Measurements from ENCODE around the gene CIAPIN1.

The CIAPIN1 gene

GRCh38 chr16:57447186-57447962 lies at the start of gene CIAPIN1, which contains the start of gene COQ9:
Gene CIAPIN1 (minus strand): TSS chr16:57447385. CDS start chr16:57440928, 6,457 bp downstream.
Gene COQ9 (plus strand): TSS chr16:57447479. CDS start chr16:57447506, 27 bp downstream.
- peak; percentile 29 for DNase-seq

- no peak for DNase-seq
Measured at GRCh38 chr16:57493767-57494166, 46.6 kb upstream of the CIAPIN1 start.

- DNase-seq = no peak
Measured at GRCh38 chr16:57489229-57489628, 42.0 kb upstream of the CIAPIN1 start.

GRCh38 chr16:57486858-57487834 lies 40.0 kb upstream of the CIAPIN1 start:
- no peak for DNase-seq

- peak; percentile 3 for DNase-seq
Measured at GRCh38 chr16:57485916-57486857, 39.0 kb upstream of the CIAPIN1 start, which contains the start of gene DOK4. Gene DOK4 (minus strand): TSS chr16:57486493. CDS start chr16:57479507, 6,986 bp downstream.

- DNase-seq = no peak
Measured at GRCh38 chr16:57485091-57485915, 38.1 kb upstream of the CIAPIN1 start.

- DNase-seq = no peak
Measured at GRCh38 chr16:57484515-57485005, 37.4 kb upstream of the CIAPIN1 start.

- DNase-seq = no peak
Measured at GRCh38 chr16:57483725-57484514, 36.7 kb upstream of the CIAPIN1 start.

GRCh38 chr16:57482845-57483545 lies 35.8 kb upstream of the CIAPIN1 start:
- no peak for DNase-seq

GRCh38 chr16:57481421-57481820 lies 34.2 kb upstream of the CIAPIN1 start:
- no peak for DNase-seq

GRCh38 chr16:57480754-57481230 lies 33.6 kb upstream of the CIAPIN1 start:
- no peak for DNase-seq

GRCh38 chr16:57479976-57480753 lies 33.0 kb upstream of the CIAPIN1 start:
- no peak for DNase-seq

GRCh38 chr16:57479205-57479975 lies 32.2 kb upstream of the CIAPIN1 start:
- DNase-seq = peak; percentile 54

GRCh38 chr16:57478396-57479204 lies 31.4 kb upstream of the CIAPIN1 start:
- no peak for DNase-seq

- DNase-seq = peak; percentile 41
Measured at GRCh38 chr16:57477531-57478202, 30.5 kb upstream of the CIAPIN1 start.

Data from DMS79 treated with DMSO at 0.1 percent for 48 hours (cell line).